CD4-positive, CD25-positive, alpha-beta regulatory T cell (primary cell): ENCODE measurements around the gene EN1. TPM values are rescaled to one million over a fixed set of nuclear protein-coding genes. Genes with fewer than 3 reads are reported as not detected.
A peak's percentile ranks its signal among the peaks of the same experiment; 100 is the strongest.

Experiments used
- ATAC-seq, 2 donors: fragments of 150-1000 bp; cut with Tn5 transposase; one replicate each; pipeline ENCODE4 v1.10.0; 2021; ENCODE audit warnings: low read depth in 2 of 2, moderate number of reproducible peaks in 2 of 2, moderate library complexity in 1 of 2
- DNase-seq, 3 donors: peaks; one replicate each; pipeline versions ENCODE4 v3.0.0 to v3.0.0-alpha.2; 2012 to 2022; ENCODE audit warnings: mixed read lengths in 1 of 3
- H3K27ac ChIP-seq: one replicate; pipeline ENCODE4 v1.7.0; 2013; ENCODE audit warnings: mild to moderate bottlenecking, low read length; ENCODE audit not compliant: insufficient read depth, poor library complexity, severe bottlenecking
- H3K27me3 ChIP-seq: one replicate; pipeline ENCODE4 v1.7.0; 2013; ENCODE audit warnings: low read length; ENCODE audit not compliant: control insufficient read depth, insufficient read depth
- H3K36me3 ChIP-seq: one replicate; pipeline ENCODE4 v1.7.0; 2013; ENCODE audit warnings: mild to moderate bottlenecking, low read length, moderate library complexity; ENCODE audit not compliant: control insufficient read depth, insufficient read depth
- H3K4me1 ChIP-seq: 2 replicates; pipeline ENCODE4 v1.7.0; 2013; ENCODE audit warnings: mild to moderate bottlenecking, low read length; ENCODE audit not compliant: insufficient read depth, control insufficient read depth, poor library complexity, severe bottlenecking
- H3K4me3 ChIP-seq: one replicate; pipeline ENCODE4 v1.7.0; 2013; ENCODE audit warnings: low read depth, mild to moderate bottlenecking, low read length, moderate library complexity
- H3K9me3 ChIP-seq, 2 experiments: 1 replicate in 1 of 2; 2 replicates in 1 of 2; pipeline ENCODE4 v1.7.0; 2013; ENCODE audit warnings: low read length in 2 of 2, mild to moderate bottlenecking in 1 of 2, moderate library complexity in 1 of 2; ENCODE audit not compliant: control insufficient read depth in 2 of 2
- H3K27ac Mint-ChIP-seq, 3 donors: one replicate each; pipeline ENCODE4 v1.8.0; 2020 to 2022; ENCODE audit warnings: mild to moderate bottlenecking in 3 of 3, mixed read lengths in 3 of 3, moderate library complexity in 2 of 3
- H3K27me3 Mint-ChIP-seq: one replicate; pipeline ENCODE4 v1.8.0; 2022; ENCODE audit warnings: mild to moderate bottlenecking, mixed read lengths
- H3K36me3 Mint-ChIP-seq: one replicate; pipeline ENCODE4 v1.8.0; 2020; ENCODE audit warnings: mixed read lengths
- H3K4me1 Mint-ChIP-seq, 4 donors: one replicate each; pipeline ENCODE4 v1.8.0; 2020 to 2022; ENCODE audit warnings: mixed read lengths in 4 of 4, mild to moderate bottlenecking in 1 of 4
- H3K4me3 Mint-ChIP-seq, 4 donors: one replicate each; pipeline ENCODE4 v1.8.0; 2020 to 2022; ENCODE audit warnings: mild to moderate bottlenecking in 4 of 4, mixed read lengths in 4 of 4, moderate library complexity in 3 of 4
- H3K9me3 Mint-ChIP-seq, 7 donors: one replicate each; pipeline ENCODE4 v1.8.0; 2020 to 2022; ENCODE audit warnings: mixed read lengths in 7 of 7, mild to moderate bottlenecking in 3 of 7, moderate library complexity in 2 of 7
- polyA plus RNA-seq, 4 donors: library from polyadenylated mRNA; unstranded; fragments of 300-500 nt; fragmentation: Illumina TruSeq; gene quantifications; one replicate each; pipeline ENCODE4 v1.2.3, GENCODE V29; 2021
- total RNA-seq: library from RNA; stranded (reverse); gene quantifications from one replicate; pipeline ENCODE4 v1.2.3, GENCODE V29; 2022

The EN1 gene
- total and polyA plus RNA-seq, 5 donors from 2014 or later: not detected

DNA sequence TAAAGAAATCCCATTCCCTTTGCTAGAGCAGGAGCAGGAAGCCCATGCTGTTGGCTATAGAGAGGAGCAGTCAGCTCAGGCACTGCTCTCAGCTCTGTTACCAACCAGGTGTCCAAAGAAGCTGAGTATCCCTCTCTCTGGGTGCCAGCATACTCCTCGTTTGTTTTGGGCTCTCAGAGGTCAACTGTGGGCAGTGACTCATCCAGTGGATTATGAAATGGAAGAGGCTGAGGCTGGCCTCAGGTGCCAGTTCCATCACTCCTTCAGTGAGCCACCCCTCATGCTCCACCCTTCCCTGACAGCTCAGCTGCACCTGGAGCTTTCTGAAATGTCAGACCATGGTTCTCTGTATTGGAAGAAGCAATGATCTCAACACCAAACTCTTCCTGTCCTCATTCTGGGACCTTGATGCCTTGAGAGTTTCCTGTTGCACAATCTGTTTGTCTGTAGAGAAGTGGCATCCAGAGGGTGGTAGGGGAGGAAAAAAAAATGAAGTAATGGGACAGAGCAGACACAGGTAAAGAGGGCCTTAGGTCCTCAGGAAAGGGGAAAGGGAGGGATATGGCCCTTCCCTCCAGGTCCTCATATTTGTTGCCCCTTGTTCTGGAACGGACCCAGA, 31.2 kb upstream of the EN1 start:
- peaks cover 14% of the 10 kb centered on the region for H3K27me3 Mint-ChIP-seq

DNA sequence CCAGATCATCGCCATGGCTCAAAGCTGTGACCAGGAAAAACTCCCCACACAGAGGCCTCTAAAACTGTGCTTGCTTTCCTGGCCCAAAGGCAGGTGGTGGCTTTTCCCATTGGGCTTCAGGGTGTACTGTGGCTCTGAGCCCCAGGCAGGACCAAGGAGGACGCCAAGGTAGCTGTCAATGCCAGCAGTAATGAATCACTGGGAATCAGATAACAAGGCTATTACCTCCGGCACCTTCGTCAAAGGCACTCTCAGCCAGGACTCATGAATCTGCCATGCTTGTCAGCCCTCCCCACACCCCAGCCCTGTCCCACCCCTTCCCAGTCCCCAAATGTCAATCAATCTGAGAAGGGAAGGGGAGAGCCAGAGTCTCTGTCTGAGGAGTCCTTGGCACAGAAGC, 27.9 kb upstream of the EN1 start:
- Mint-ChIP-seq H3K36me3 (no peaks in the 10 kb centered on the region), H3K9me3 (peaks cover 0 to 3% (median 0%) of the 10 kb centered on the region in 7 donors), H3K4me1 (no peaks in the 10 kb centered on the region), H3K4me3 (no peak overlapping the region), H3K27ac (no peak overlapping the region), H3K27me3 (peaks cover 4% of the 10 kb centered on the region)
- no peak overlapping the region for H3K4me3 ChIP-seq
- H3K27me3 ChIP-seq: peaks cover 10% of the 10 kb centered on the region
- H3K27ac ChIP-seq: no peak overlapping the region
- H3K36me3 ChIP-seq: no peaks in the 10 kb centered on the region
- no peak for ATAC-seq
- no peaks in the 10 kb centered on the region for H3K4me1 ChIP-seq
- no peak for DNase-seq
- H3K9me3 ChIP-seq: no peaks in the 10 kb centered on the region

More for the DNA sequence above, 31.2 kb upstream of the EN1 start:
- ATAC-seq: no peak
- H3K27ac Mint-ChIP-seq: no peak overlapping the region
- no peak overlapping the region for H3K4me3 ChIP-seq
- no peaks in the 10 kb centered on the region for H3K4me1 ChIP-seq
- no peaks in the 10 kb centered on the region for H3K36me3 Mint-ChIP-seq
- no peak overlapping the region for H3K4me3 Mint-ChIP-seq
- H3K9me3 ChIP-seq: no peaks in the 10 kb centered on the region
- peaks cover 3% of the 10 kb centered on the region for H3K27me3 ChIP-seq
- peaks cover 0 to 1% (median 0%) of the 10 kb centered on the region in 7 donors for H3K9me3 Mint-ChIP-seq
- peaks cover 0 to 23% (median 10%) of the 10 kb centered on the region in 4 donors for H3K4me1 Mint-ChIP-seq
- no peaks in the 10 kb centered on the region for H3K36me3 ChIP-seq
- H3K27ac ChIP-seq: no peak overlapping the region
- DNase-seq: no peak

DNA sequence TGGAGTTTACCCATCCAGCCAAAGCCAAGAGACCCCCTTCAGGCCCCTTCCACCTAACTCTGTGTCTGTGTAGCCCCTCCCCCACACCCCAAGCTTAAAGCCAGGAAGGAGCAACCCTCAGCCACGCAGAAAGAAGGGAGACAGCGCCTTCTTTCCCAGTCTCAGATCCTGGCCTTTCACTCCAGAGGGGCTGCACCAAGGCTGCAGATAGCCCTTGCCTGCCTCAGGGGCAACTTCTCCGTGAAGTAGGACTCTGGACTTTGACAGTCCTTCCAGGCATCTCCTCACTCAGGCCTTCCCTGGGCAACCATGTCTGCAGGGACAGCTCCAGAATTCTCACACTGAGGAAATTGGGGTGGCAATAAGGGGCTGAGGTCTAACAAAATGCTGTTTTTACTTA, 26.9 kb upstream of the EN1 start:
- Mint-ChIP-seq H3K4me3 (no peak overlapping the region), H3K4me1 (no peaks in the 10 kb centered on the region), H3K27me3 (peaks cover 4% of the 10 kb centered on the region), H3K27ac (no peak overlapping the region), H3K9me3 (peaks cover 0 to 2% (median 0%) of the 10 kb centered on the region in 7 donors), H3K36me3 (no peaks in the 10 kb centered on the region)
- Histone ChIP-seq H3K4me3 (no peak overlapping the region), H3K27me3 (peaks cover 12% of the 10 kb centered on the region), H3K36me3 (no peaks in the 10 kb centered on the region), H3K27ac (no peak overlapping the region), H3K4me1 (no peaks in the 10 kb centered on the region), H3K9me3 (no peaks in the 10 kb centered on the region)
- DNase-seq (no peak), ATAC-seq (no peak)

DNA sequence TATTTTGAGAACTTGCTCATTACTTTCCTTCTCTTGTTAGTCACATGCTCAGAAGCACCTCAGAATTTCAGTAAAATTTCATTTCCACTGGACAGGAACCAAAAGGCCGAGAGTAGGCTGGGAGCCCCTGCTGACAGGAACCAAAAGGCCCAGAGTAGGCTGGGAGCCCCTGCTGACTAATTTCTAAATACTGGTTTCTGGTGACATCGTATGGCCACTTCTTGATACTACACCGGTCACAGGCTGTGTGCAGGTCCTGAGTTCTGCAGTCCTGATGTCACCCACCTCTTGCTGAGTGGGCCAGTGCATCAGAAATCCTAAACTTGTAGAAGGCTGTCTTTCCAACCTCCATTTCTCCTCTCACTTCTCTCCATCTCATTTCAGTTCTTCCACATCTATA, 17.7 kb upstream of the EN1 start:
- no peak overlapping the region for H3K4me3 Mint-ChIP-seq
- no peak overlapping the region for H3K27ac Mint-ChIP-seq
- no peaks in the 10 kb centered on the region for H3K36me3 Mint-ChIP-seq
- peaks cover 0 to 2% (median 0%) of the 10 kb centered on the region in 7 donors for H3K9me3 Mint-ChIP-seq
- DNase-seq (peak in 1 of 3 donors; percentile 32), ATAC-seq (peak; percentile 44 to 55)
- no peaks in the 10 kb centered on the region for H3K4me1 Mint-ChIP-seq
- H3K4me1 ChIP-seq: no peaks in the 10 kb centered on the region
- no peak overlapping the region for H3K27ac ChIP-seq
- H3K27me3 ChIP-seq: peaks cover 19% of the 10 kb centered on the region
- H3K36me3 ChIP-seq: no peaks in the 10 kb centered on the region
- H3K4me3 ChIP-seq: no peak overlapping the region
- H3K27me3 Mint-ChIP-seq: peaks cover 43% of the 10 kb centered on the region
- H3K9me3 ChIP-seq: no peaks in the 10 kb centered on the region

DNA sequence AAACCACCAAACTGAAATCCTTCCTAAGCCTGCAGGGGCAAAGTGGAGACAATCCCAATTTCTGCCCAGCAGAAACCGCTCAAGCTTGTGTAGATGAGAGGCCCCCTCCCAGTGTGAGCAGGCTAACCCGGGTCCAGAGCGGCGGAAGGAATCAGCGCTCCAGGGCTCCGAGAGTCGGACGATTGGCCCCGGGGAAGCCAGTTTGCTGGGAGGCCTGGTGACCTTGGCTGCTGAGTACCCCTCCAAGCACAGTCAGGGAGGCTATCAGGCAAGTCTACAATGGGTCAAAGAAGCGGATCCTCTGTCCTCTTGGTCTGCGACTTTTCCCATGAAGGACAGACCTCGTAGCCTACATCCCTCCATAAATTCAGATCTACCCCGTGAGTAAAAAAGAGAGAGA, 16.8 kb upstream of the EN1 start:
- Histone ChIP-seq H3K9me3 (no peaks in the 10 kb centered on the region), H3K4me1 (no peaks in the 10 kb centered on the region), H3K27me3 (peaks cover 18% of the 10 kb centered on the region), H3K27ac (no peak overlapping the region), H3K4me3 (no peak overlapping the region), H3K36me3 (no peaks in the 10 kb centered on the region)
- no peaks in the 10 kb centered on the region for H3K4me1 Mint-ChIP-seq
- DNase-seq: no peak
- no peak for ATAC-seq
- peaks cover 50% of the 10 kb centered on the region for H3K27me3 Mint-ChIP-seq
- H3K27ac Mint-ChIP-seq: no peak overlapping the region
- no peak overlapping the region for H3K4me3 Mint-ChIP-seq
- H3K36me3 Mint-ChIP-seq: no peaks in the 10 kb centered on the region
- peaks cover 0 to 2% (median 0%) of the 10 kb centered on the region in 7 donors for H3K9me3 Mint-ChIP-seq

DNA sequence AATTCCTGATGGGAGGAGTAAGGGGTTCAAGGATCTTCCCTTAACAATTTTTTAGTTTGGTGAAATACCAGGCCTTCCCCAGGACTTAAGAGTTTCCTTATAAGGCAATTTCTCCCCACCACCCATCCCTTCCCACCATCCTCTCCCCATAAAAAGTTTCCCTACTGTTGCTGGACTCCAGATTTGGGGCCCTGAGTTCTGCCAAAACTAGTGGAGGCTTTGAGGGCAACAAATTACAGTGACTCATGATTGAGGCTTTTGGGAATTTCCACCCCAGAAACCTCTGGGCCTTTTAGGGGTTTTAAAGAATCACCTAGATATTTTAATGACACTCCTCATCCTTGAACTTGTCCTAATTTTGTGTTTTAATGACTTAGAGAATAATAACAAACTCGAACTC, 14.3 kb upstream of the EN1 start:
- no peak for DNase-seq
- Histone ChIP-seq H3K27ac (no peak overlapping the region), H3K4me3 (no peak overlapping the region), H3K36me3 (no peaks in the 10 kb centered on the region), H3K4me1 (peaks cover 8% of the 10 kb centered on the region), H3K27me3 (peaks cover 17% of the 10 kb centered on the region), H3K9me3 (no peaks in the 10 kb centered on the region)
- Mint-ChIP-seq H3K27me3 (peaks cover 63% of the 10 kb centered on the region), H3K27ac (no peak overlapping the region), H3K4me1 (peaks cover 0 to 5% (median 2%) of the 10 kb centered on the region in 4 donors), H3K4me3 (no peak overlapping the region), H3K36me3 (no peaks in the 10 kb centered on the region), H3K9me3 (peaks cover 0 to 2% (median 0%) of the 10 kb centered on the region in 7 donors)
- no peak for ATAC-seq

DNA sequence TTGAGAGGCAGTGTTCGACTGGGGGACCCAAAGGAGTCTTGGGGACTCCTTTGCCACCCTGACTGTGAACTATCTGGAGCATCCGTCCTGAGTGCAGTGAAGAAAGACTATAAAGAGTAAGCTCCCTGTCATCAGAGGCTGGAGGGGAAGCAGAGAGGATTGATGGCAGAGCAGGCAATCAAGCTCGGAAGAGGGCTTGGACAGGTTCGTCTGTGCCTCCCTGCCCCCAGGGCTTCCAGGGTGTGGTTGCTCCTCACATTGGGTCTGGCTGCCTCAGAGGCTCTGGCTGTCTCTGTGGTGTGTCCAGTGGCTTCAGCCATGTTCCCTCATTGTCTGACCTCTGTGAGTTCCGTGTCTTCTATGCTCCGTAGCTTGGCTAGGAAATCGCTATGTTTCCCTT, 13.8 kb upstream of the EN1 start:
- Mint-ChIP-seq H3K27me3 (peaks cover 68% of the 10 kb centered on the region), H3K4me3 (no peak overlapping the region), H3K4me1 (peaks cover 0 to 10% (median 6%) of the 10 kb centered on the region in 4 donors), H3K27ac (no peak overlapping the region), H3K9me3 (peaks cover 0 to 2% (median 0%) of the 10 kb centered on the region in 7 donors), H3K36me3 (no peaks in the 10 kb centered on the region)
- ATAC-seq (no peak), DNase-seq (no peak)
- no peaks in the 10 kb centered on the region for H3K9me3 ChIP-seq
- H3K4me1 ChIP-seq: peaks cover 10% of the 10 kb centered on the region
- H3K27ac ChIP-seq: no peak overlapping the region
- no peaks in the 10 kb centered on the region for H3K36me3 ChIP-seq
- peaks cover 21% of the 10 kb centered on the region for H3K27me3 ChIP-seq
- H3K4me3 ChIP-seq: no peak overlapping the region

DNA sequence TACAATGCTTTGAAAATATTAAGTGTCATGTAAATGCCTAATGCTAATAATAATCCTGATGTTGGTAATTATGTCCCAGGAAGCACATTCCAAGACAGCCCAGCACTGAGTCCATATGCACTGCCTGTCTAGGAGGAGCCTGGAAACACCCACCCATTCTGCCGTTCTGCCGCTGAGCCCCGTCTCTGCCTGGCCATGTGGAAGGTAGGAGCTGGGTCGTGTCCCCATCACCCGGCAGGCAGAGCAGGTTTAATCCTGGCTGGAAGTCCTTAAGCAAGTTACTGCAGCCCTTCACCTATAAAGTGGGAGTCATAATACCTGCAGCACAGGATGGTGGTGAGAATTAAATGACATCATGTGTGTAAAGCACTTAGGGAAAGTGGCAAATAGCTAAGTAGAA, 13.1 kb upstream of the EN1 start:
- Histone ChIP-seq H3K27me3 (peaks cover 21% of the 10 kb centered on the region), H3K4me1 (peaks cover 17% of the 10 kb centered on the region), H3K9me3 (no peaks in the 10 kb centered on the region), H3K36me3 (no peaks in the 10 kb centered on the region), H3K4me3 (no peak overlapping the region), H3K27ac (no peak overlapping the region)
- H3K27ac Mint-ChIP-seq: no peak overlapping the region
- no peak overlapping the region for H3K4me3 Mint-ChIP-seq
- peaks cover 0 to 17% (median 8%) of the 10 kb centered on the region in 4 donors for H3K4me1 Mint-ChIP-seq
- H3K9me3 Mint-ChIP-seq: peaks cover 0 to 2% (median 0%) of the 10 kb centered on the region in 7 donors
- DNase-seq: no peak
- no peaks in the 10 kb centered on the region for H3K36me3 Mint-ChIP-seq
- H3K27me3 Mint-ChIP-seq: peaks cover 75% of the 10 kb centered on the region
- no peak for ATAC-seq
